GM23338 (cell line): ENCODE data around the gene ARID1B. TPM values are rescaled to one million over a fixed set of nuclear protein-coding genes. Genes with fewer than 3 reads are reported as not detected.

Source experiments
- ATAC-seq: fragments of 200-7000 bp; cut with Tn5 transposase; 3 replicates; pipeline ENCODE4 v1.9.1; 2020
- DNase-seq: peaks from one replicate; pipeline ENCODE4 v3.0.0-alpha.2; 2015; ENCODE audit warnings: low spot score
- H2AFZ ChIP-seq: fragments of 200-600 bp; sonication (generic); 2 replicates; pipeline ENCODE4 v1.8.0; 2016; ENCODE audit warnings: antibody characterized with exemption, mild to moderate bottlenecking, moderate library complexity
- H3F3A ChIP-seq: fragments of 200-600 bp; sonication (generic); replicated peaks from 2 replicates; pipeline ENCODE4 v1.8.0; 2017; ENCODE audit warnings: antibody characterized with exemption, mixed run types, low read depth
- H3K27ac ChIP-seq: fragments of 200-600 bp; sonication (generic); 2 replicates; pipeline ENCODE4 v1.6.1; 2016; ENCODE audit warnings: low read depth
- H3K27me3 ChIP-seq: fragments of 200-600 bp; sonication (generic); 2 replicates; pipeline ENCODE4 v1.8.0; 2016; ENCODE audit warnings: mild to moderate bottlenecking, mixed run types, moderate library complexity; ENCODE audit not compliant: insufficient read depth
- H3K36me3 ChIP-seq: fragments of 200-600 bp; sonication (generic); 2 replicates; pipeline ENCODE4 v1.8.0; 2016; ENCODE audit warnings: mild to moderate bottlenecking; ENCODE audit not compliant: insufficient read depth
- H3K4me1 ChIP-seq: fragments of 200-600 bp; sonication (generic); 2 replicates; pipeline ENCODE4 v1.8.0; 2016; ENCODE audit warnings: mild to moderate bottlenecking, moderate library complexity; ENCODE audit not compliant: insufficient read depth
- H3K4me2 ChIP-seq: fragments of 200-600 bp; sonication (generic); 2 replicates; pipeline ENCODE4 v1.7.1; 2017; ENCODE audit warnings: mixed run types
- H3K4me3 ChIP-seq: fragments of 200-600 bp; sonication (generic); 2 replicates; pipeline ENCODE4 v1.6.1; 2016; ENCODE audit warnings: mixed run types
- H3K79me2 ChIP-seq: fragments of 200-600 bp; sonication (generic); replicated peaks from 2 replicates; pipeline ENCODE4 v1.8.0; 2017; ENCODE audit warnings: mild to moderate bottlenecking; ENCODE audit not compliant: insufficient read depth
- H3K9me2 ChIP-seq: fragments of 200-600 bp; sonication (generic); 2 replicates; pipeline ENCODE4 v1.8.0; 2017; ENCODE audit not compliant: insufficient read depth
- H4K20me1 ChIP-seq: fragments of 200-600 bp; sonication (generic); replicated peaks from 2 replicates; pipeline ENCODE4 v1.8.0; 2017; ENCODE audit warnings: mild to moderate bottlenecking; ENCODE audit not compliant: insufficient read depth
- H3K27ac Mint-ChIP-seq: 2 replicates; pipeline ENCODE4 v1.8.0; 2020; ENCODE audit warnings: inconsistent platforms, mild to moderate bottlenecking, moderate library complexity, mixed read lengths
- H3K27me3 Mint-ChIP-seq: 3 replicates; pipeline ENCODE4 v1.8.0; 2022; ENCODE audit warnings: low read depth, mild to moderate bottlenecking, moderate library complexity, mixed read lengths, inconsistent platforms; ENCODE audit not compliant: insufficient read depth, poor library complexity
- H3K36me3 Mint-ChIP-seq: 3 replicates; pipeline ENCODE4 v1.8.0; 2021; ENCODE audit warnings: low read depth, mild to moderate bottlenecking, inconsistent platforms, moderate library complexity, mixed read lengths
- H3K4me1 Mint-ChIP-seq: 3 replicates; pipeline ENCODE4 v1.8.0; 2020; ENCODE audit warnings: mild to moderate bottlenecking, inconsistent platforms, mixed read lengths
- H3K4me3 Mint-ChIP-seq: 3 replicates; pipeline ENCODE4 v1.8.0; 2021; ENCODE audit warnings: moderate library complexity, mild to moderate bottlenecking, inconsistent platforms, mixed read lengths
- H3K9me3 Mint-ChIP-seq: 3 replicates; pipeline ENCODE4 v1.8.0; 2020; ENCODE audit warnings: moderate library complexity, mild to moderate bottlenecking, inconsistent platforms, mixed read lengths
- CREB1 ChIP-seq: fragments of 250-450 bp; sonication (Bioruptor Pico); IDR thresholded peaks from 2 replicates; pipeline ENCODE4 v1.5.0; 2020; ENCODE audit warnings: low read depth, mild to moderate bottlenecking, moderate library complexity
- ETS1 ChIP-seq: IDR thresholded peaks from 2 replicates; pipeline ENCODE4 v1.6.1; 2016; ENCODE audit warnings: antibody characterized with exemption
- EZH2phosphoT487 ChIP-seq: fragments of 200-600 bp; sonication (generic); IDR thresholded peaks from one replicate; pipeline ENCODE4 v1.8.1; 2018; ENCODE audit warnings: antibody characterized with exemption; ENCODE audit not compliant: unreplicated experiment
- JUNB ChIP-seq: IDR thresholded peaks from one replicate; pipeline ENCODE4 v1.6.1; 2016; ENCODE audit warnings: antibody characterized with exemption; ENCODE audit not compliant: unreplicated experiment
- NANOG ChIP-seq: IDR thresholded peaks from 2 replicates; pipeline ENCODE4 v1.6.1; 2016; ENCODE audit warnings: antibody characterized with exemption, borderline replicate concordance
- POLR2AphosphoS5 ChIP-seq: IDR thresholded peaks from 2 replicates; pipeline ENCODE4 v1.6.1; 2016; ENCODE audit warnings: antibody characterized with exemption, low read depth
- REST ChIP-seq: IDR thresholded peaks from one replicate; pipeline ENCODE4 v1.6.1; 2018; ENCODE audit warnings: antibody characterized with exemption; ENCODE audit not compliant: unreplicated experiment
- ZNF114 ChIP-seq: fragments of 250-450 bp; sonication (Bioruptor Pico); IDR thresholded peaks from 2 replicates; pipeline ENCODE4 v1.5.0; 2020; ENCODE audit warnings: mild to moderate bottlenecking, moderate library complexity
- ZNF331 ChIP-seq: fragments of 250-450 bp; sonication (Bioruptor Pico); IDR thresholded peaks from 2 replicates; pipeline ENCODE4 v1.5.0; 2020; ENCODE audit warnings: low read depth, mild to moderate bottlenecking, moderate library complexity
- polyA plus RNA-seq: library from polyadenylated mRNA; unstranded; fragments of >200 nt; fragmentation: Nextera tagmentation; extraction: Ambion mirVana; gene quantifications from 2 replicates; pipeline ENCODE4 v1.2.1, GENCODE V29; 2016
- total RNA-seq: library from RNA; depleted of rRNA; stranded (reverse); fragments of >200 nt; shearing (Covaris generic); gene quantifications from 2 replicates; pipeline ENCODE4 v1.2.3, GENCODE V29; 2014
- TF ChIP-seq, protein P1 (sequence below): fragments of 250-450 bp; sonication (Bioruptor Pico); IDR thresholded peaks from 2 replicates; pipeline ENCODE4 v1.5.0; 2020; ENCODE audit warnings: mild to moderate bottlenecking, moderate library complexity

ARID1B gene
- total and polyA plus RNA-seq, 2 experiments from 2014 or later = 59.3 to 72.2 TPM

- no peaks in the 10 kb centered on the region for H3K9me2 ChIP-seq
- TF ChIP-seq JUNB = no peak
- no peaks in the 10 kb centered on the region for H3K9me3 Mint-ChIP-seq
- no peaks in the 10 kb centered on the region for H3K27me3 ChIP-seq
- no peaks in the 10 kb centered on the region for H3F3A ChIP-seq
- ATAC-seq = no peak; the same call in 2 of the 3 replicates
- no peak overlapping the region for H3K27ac Mint-ChIP-seq
- H3K4me1 ChIP-seq = peaks cover 34% of the 10 kb centered on the region
- H3K79me2 ChIP-seq = peaks cover 97% of the 10 kb centered on the region
- no peak overlapping the region for H3K4me3 Mint-ChIP-seq
- no peak overlapping the region for H2AFZ ChIP-seq
- peaks cover 3% of the 10 kb centered on the region for H3K27me3 Mint-ChIP-seq
- H3K27ac ChIP-seq = no peak overlapping the region
- H3K4me2 ChIP-seq = no peak overlapping the region
- H3K4me1 Mint-ChIP-seq = peaks cover 59% of the 10 kb centered on the region
- H3K4me3 ChIP-seq = no peak overlapping the region
- no peaks in the 10 kb centered on the region; the same call in 1 of the 2 replicates for H4K20me1 ChIP-seq
- DNase-seq = peak; percentile 42
- H3K36me3 Mint-ChIP-seq = no peaks in the 10 kb centered on the region
- H3K36me3 ChIP-seq = no peaks in the 10 kb centered on the region
Measured at GRCh38 chr6:156996265-156996664, 219.1 kb downstream of the ARID1B start.

- TF ChIP-seq CREB1 (CRISPR knock-in tag) (no peak), ZNF114 (CRISPR knock-in tag) (no peak), EZH2phosphoT487 (no peak), ETS1 (no peak), POLR2AphosphoS5 (no peak), NANOG (no peak), REST (no peak), JUNB (no peak), ZNF331 (CRISPR knock-in tag) (no peak)
- TF ChIP-seq, protein P1, sequence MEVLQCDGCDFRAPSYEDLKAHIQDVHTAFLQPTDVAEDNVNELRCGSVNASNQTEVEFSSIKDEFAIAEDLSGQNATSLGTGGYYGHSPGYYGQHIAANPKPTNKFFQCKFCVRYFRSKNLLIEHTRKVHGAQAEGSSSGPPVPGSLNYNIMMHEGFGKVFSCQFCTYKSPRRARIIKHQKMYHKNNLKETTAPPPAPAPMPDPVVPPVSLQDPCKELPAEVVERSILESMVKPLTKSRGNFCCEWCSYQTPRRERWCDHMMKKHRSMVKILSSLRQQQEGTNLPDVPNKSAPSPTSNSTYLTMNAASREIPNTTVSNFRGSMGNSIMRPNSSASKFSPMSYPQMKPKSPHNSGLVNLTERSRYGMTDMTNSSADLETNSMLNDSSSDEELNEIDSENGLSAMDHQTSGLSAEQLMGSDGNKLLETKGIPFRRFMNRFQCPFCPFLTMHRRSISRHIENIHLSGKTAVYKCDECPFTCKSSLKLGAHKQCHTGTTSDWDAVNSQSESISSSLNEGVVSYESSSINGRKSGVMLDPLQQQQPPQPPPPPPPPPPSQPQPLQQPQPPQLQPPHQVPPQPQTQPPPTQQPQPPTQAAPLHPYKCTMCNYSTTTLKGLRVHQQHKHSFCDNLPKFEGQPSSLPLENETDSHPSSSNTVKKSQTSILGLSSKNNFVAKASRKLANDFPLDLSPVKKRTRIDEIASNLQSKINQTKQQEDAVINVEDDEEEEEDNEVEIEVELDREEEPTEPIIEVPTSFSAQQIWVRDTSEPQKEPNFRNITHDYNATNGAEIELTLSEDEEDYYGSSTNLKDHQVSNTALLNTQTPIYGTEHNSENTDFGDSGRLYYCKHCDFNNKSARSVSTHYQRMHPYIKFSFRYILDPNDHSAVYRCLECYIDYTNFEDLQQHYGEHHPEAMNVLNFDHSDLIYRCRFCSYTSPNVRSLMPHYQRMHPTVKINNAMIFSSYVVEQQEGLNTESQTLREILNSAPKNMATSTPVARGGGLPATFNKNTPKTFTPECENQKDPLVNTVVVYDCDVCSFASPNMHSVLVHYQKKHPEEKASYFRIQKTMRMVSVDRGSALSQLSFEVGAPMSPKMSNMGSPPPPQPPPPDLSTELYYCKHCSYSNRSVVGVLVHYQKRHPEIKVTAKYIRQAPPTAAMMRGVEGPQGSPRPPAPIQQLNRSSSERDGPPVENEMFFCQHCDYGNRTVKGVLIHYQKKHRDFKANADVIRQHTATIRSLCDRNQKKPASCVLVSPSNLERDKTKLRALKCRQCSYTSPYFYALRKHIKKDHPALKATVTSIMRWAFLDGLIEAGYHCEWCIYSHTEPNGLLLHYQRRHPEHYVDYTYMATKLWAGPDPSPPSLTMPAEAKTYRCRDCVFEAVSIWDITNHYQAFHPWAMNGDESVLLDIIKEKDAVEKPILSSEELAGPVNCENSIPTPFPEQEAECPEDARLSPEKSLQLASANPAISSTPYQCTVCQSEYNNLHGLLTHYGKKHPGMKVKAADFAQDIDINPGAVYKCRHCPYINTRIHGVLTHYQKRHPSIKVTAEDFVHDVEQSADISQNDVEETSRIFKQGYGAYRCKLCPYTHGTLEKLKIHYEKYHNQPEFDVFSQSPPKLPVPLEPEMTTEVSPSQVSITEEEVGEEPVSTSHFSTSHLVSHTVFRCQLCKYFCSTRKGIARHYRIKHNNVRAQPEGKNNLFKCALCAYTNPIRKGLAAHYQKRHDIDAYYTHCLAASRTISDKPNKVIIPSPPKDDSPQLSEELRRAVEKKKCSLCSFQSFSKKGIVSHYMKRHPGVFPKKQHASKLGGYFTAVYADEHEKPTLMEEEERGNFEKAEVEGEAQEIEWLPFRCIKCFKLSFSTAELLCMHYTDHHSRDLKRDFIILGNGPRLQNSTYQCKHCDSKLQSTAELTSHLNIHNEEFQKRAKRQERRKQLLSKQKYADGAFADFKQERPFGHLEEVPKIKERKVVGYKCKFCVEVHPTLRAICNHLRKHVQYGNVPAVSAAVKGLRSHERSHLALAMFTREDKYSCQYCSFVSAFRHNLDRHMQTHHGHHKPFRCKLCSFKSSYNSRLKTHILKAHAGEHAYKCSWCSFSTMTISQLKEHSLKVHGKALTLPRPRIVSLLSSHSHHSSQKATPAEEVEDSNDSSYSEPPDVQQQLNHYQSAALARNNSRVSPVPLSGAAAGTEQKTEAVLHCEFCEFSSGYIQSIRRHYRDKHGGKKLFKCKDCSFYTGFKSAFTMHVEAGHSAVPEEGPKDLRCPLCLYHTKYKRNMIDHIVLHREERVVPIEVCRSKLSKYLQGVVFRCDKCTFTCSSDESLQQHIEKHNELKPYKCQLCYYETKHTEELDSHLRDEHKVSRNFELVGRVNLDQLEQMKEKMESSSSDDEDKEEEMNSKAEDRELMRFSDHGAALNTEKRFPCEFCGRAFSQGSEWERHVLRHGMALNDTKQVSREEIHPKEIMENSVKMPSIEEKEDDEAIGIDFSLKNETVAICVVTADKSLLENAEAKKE (CRISPR knock-in tag) = no peak
- Histone ChIP-seq H3K4me2 (no peak overlapping the region), H3K4me1 (peaks cover 44% of the 10 kb centered on the region), H3K36me3 (no peaks in the 10 kb centered on the region), H3K4me3 (no peak overlapping the region), H3K27ac (peak overlapping the region; percentile 72; the same call in 1 of the 2 replicates), H3K27me3 (no peaks in the 10 kb centered on the region), H3K9me2 (no peaks in the 10 kb centered on the region), H3F3A (no peaks in the 10 kb centered on the region), H2AFZ (no peak overlapping the region), H3K79me2 (peaks cover 91% of the 10 kb centered on the region), H4K20me1 (no peaks in the 10 kb centered on the region; the same call in 1 of the 2 replicates)
- Mint-ChIP-seq H3K4me1 (peaks cover 71% of the 10 kb centered on the region), H3K9me3 (no peaks in the 10 kb centered on the region), H3K4me3 (no peak overlapping the region), H3K36me3 (no peaks in the 10 kb centered on the region; the same call in 2 of the 3 replicates), H3K27ac (peak overlapping the region; percentile 67; the same call in 1 of the 2 replicates), H3K27me3 (peaks cover 4% of the 10 kb centered on the region)
- no peak for ATAC-seq
- no peak for DNase-seq
Measured at GRCh38 chr6:156998794-156999330, 221.7 kb downstream of the ARID1B start.
